ENCODE data around the gene SLC22A24.
"Not testable (repeated sequence)": the region's sequence is repeated elsewhere in the genome, so short reads cannot be mapped to it uniquely, and the experiment has no call there.

GRCh38 chr11:63046203-63046602 is 97.8 kb downstream of the SLC22A24 start:
- not testable (repeated sequence) for TF ChIP-seq POLR2A, POLR2AphosphoS5 (IDR thresholded peaks at IDR 0.05; ENCODE audit: low read depth, low read length)
